ENCODE data around the gene NYNRIN. TPM values are rescaled to one million over a fixed set of nuclear protein-coding genes. Genes with fewer than 3 reads are reported as not detected.

Gene NYNRIN
- total and polyA plus RNA-seq, 2 experiments from 2014 or later, result 3.1 to 20.0 TPM

- TF ChIP-seq ZNF462 (CRISPR knock-in tag; IDR thresholded peaks at IDR 0.05) (no peak), REST (IDR thresholded peaks at IDR 0.05; ENCODE audit: unreplicated experiment) (no peak), NANOG (IDR thresholded peaks at IDR 0.05; ENCODE audit: borderline replicate concordance) (no peak), EZH2 (IDR thresholded peaks at IDR 0.05; ENCODE audit: low read depth, unreplicated experiment) (no peak)
These were observed 43.1 kb downstream of the NYNRIN start (continued) for GRCh38 chr14:24441904-24442239.

Measured in GM23338 (cell line).